GM12878 (cell line): ENCODE data around the gene HOXA10.

Experiments
- CBX5 ChIP-seq: sonication (generic); IDR thresholded peaks from 2 replicates; pipeline ENCODE4 v1.6.1; 2016; ENCODE audit warnings: low read depth, moderate library complexity, mild to moderate bottlenecking, inconsistent platforms
- EZH2 ChIP-seq: IDR thresholded peaks from 2 replicates; pipeline ENCODE4 v1.6.1; 2012; ENCODE audit warnings: low read depth, mild to moderate bottlenecking, control low read depth, inconsistent platforms, low read length, borderline replicate concordance; ENCODE audit not compliant: control insufficient read depth
- HDAC6 ChIP-seq: fragments of 200-600 bp; sonication (generic); IDR thresholded peaks from one replicate; pipeline ENCODE4 v1.8.0; 2017; ENCODE audit warnings: antibody characterized with exemption; ENCODE audit not compliant: unreplicated experiment
- MYB ChIP-seq: fragments of 150-350 bp; IDR thresholded peaks from 2 replicates; pipeline ENCODE4 v1.6.1; 2014; ENCODE audit warnings: mild to moderate bottlenecking, low read depth, low read length, borderline replicate concordance
- NFYB ChIP-seq: IDR thresholded peaks from 2 replicates; pipeline ENCODE4 v1.6.1; 2011; ENCODE audit warnings: low read depth, mild to moderate bottlenecking, low read length, improper control_type of control experiment, moderate library complexity; ENCODE audit not compliant: insufficient read depth
- POLR2A ChIP-seq: IDR thresholded peaks from 2 replicates; pipeline ENCODE4 v1.6.1; 2011; ENCODE audit warnings: low read depth, mild to moderate bottlenecking, low read length
- SMAD1 ChIP-seq: fragments of 450-650 bp; IDR thresholded peaks from 2 replicates; pipeline ENCODE4 v1.6.1; 2018; ENCODE audit warnings: mild to moderate bottlenecking, low read depth; ENCODE audit not compliant: partially characterized antibody
- SUPT20H ChIP-seq: IDR thresholded peaks from 2 replicates; pipeline ENCODE4 v1.6.1; 2011; ENCODE audit warnings: low read depth, mild to moderate bottlenecking, low read length, moderate library complexity, borderline replicate concordance; ENCODE audit not compliant: control insufficient read depth
- TF ChIP-seq, protein P1 (sequence below), 3 experiments: IDR thresholded peaks in 2 of 3; conservative IDR thresholded peaks in 1 of 3; 2 replicates each; pipeline ENCODE4 v1.5.1; 2011; ENCODE audit warnings: low read depth in 3 of 3, low read length in 3 of 3, mild to moderate bottlenecking in 3 of 3, control low read depth in 2 of 3, moderate library complexity in 2 of 3, inconsistent platforms in 1 of 3, mixed read lengths in 1 of 3; ENCODE audit not compliant: control insufficient read depth in 2 of 3, insufficient read depth in 1 of 3; ENCODE audit errors: extremely low read depth in 1 of 3
- TF ChIP-seq, protein P2 (sequence below): IDR thresholded peaks from 2 replicates; pipeline ENCODE4 v1.6.1; 2011; ENCODE audit warnings: low read depth, mild to moderate bottlenecking, low read length, moderate library complexity, borderline replicate concordance; ENCODE audit errors: extremely low read depth
- TF ChIP-seq, protein P3 (sequence below): IDR thresholded peaks from 2 replicates; pipeline ENCODE4 v1.6.1; 2012; ENCODE audit warnings: low read depth, low read length, improper control_type of control experiment
- TF ChIP-seq, protein P4 (sequence below): IDR thresholded peaks from 2 replicates; pipeline ENCODE4 v1.6.1; 2012; ENCODE audit warnings: mild to moderate bottlenecking, low read depth, low read length

DNA sequence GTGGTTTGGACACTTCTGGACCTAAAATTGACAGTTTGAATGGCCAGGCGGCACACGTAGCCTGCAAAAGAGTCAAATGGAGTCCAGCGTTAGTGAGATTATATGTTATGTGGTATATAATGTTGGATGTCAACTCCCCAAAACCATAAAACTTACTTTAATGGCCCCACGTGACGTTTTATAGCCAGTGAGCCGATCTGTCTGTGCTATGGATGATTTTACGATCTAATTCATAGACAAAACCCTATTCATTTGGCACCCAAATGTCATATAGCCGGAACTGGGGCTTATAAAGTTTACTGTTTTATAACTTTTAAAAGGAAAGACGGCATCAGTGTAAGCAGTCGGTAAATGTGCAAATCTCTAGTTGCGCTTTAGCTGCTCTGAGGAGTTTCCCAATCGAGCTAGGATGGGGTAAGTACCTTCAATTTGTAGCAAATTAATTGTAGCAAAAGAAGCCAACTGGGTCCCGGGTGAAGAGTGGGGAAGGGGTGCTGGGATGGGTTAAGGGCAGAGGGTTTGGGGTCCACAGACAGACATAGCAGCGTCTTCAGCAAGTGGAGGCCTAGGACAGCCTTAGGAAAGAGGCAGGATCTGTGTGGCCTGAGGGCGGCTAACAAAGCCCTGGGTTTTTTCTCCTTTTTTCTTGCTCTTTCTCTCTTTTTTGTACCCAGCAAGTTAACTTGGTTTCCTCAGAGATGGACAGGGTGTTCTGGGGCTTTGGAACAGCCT lies 33.8 kb downstream of the HOXA10 start:
- TF ChIP-seq HDAC6 = no peak
- no peak for TF ChIP-seq SUPT20H
- no peak for TF ChIP-seq POLR2A
- TF ChIP-seq, protein P1, sequence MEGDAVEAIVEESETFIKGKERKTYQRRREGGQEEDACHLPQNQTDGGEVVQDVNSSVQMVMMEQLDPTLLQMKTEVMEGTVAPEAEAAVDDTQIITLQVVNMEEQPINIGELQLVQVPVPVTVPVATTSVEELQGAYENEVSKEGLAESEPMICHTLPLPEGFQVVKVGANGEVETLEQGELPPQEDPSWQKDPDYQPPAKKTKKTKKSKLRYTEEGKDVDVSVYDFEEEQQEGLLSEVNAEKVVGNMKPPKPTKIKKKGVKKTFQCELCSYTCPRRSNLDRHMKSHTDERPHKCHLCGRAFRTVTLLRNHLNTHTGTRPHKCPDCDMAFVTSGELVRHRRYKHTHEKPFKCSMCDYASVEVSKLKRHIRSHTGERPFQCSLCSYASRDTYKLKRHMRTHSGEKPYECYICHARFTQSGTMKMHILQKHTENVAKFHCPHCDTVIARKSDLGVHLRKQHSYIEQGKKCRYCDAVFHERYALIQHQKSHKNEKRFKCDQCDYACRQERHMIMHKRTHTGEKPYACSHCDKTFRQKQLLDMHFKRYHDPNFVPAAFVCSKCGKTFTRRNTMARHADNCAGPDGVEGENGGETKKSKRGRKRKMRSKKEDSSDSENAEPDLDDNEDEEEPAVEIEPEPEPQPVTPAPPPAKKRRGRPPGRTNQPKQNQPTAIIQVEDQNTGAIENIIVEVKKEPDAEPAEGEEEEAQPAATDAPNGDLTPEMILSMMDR (IDR thresholded peaks at IDR 0.05 in 2 of 3, conservative IDR thresholded peaks at IDR 0.05 in 1 of 3; ENCODE audit: control insufficient read depth in 2 of 3, extremely low read depth in 1 of 3, insufficient read depth in 1 of 3, low read depth in 3 of 3, low read length in 3 of 3) = no peak
- TF ChIP-seq, protein P2, sequence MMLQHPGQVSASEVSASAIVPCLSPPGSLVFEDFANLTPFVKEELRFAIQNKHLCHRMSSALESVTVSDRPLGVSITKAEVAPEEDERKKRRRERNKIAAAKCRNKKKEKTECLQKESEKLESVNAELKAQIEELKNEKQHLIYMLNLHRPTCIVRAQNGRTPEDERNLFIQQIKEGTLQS = no peak
- TF ChIP-seq, protein P3, sequence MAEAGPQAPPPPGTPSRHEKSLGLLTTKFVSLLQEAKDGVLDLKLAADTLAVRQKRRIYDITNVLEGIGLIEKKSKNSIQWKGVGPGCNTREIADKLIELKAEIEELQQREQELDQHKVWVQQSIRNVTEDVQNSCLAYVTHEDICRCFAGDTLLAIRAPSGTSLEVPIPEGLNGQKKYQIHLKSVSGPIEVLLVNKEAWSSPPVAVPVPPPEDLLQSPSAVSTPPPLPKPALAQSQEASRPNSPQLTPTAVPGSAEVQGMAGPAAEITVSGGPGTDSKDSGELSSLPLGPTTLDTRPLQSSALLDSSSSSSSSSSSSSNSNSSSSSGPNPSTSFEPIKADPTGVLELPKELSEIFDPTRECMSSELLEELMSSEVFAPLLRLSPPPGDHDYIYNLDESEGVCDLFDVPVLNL = no peak
- no peak for TF ChIP-seq MYB
- no peak for TF ChIP-seq SMAD1
- no peak for TF ChIP-seq EZH2
- TF ChIP-seq NFYB = no peak
- no peak for TF ChIP-seq CBX5
- TF ChIP-seq, protein P4, sequence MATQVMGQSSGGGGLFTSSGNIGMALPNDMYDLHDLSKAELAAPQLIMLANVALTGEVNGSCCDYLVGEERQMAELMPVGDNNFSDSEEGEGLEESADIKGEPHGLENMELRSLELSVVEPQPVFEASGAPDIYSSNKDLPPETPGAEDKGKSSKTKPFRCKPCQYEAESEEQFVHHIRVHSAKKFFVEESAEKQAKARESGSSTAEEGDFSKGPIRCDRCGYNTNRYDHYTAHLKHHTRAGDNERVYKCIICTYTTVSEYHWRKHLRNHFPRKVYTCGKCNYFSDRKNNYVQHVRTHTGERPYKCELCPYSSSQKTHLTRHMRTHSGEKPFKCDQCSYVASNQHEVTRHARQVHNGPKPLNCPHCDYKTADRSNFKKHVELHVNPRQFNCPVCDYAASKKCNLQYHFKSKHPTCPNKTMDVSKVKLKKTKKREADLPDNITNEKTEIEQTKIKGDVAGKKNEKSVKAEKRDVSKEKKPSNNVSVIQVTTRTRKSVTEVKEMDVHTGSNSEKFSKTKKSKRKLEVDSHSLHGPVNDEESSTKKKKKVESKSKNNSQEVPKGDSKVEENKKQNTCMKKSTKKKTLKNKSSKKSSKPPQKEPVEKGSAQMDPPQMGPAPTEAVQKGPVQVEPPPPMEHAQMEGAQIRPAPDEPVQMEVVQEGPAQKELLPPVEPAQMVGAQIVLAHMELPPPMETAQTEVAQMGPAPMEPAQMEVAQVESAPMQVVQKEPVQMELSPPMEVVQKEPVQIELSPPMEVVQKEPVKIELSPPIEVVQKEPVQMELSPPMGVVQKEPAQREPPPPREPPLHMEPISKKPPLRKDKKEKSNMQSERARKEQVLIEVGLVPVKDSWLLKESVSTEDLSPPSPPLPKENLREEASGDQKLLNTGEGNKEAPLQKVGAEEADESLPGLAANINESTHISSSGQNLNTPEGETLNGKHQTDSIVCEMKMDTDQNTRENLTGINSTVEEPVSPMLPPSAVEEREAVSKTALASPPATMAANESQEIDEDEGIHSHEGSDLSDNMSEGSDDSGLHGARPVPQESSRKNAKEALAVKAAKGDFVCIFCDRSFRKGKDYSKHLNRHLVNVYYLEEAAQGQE = no peak
